IPS DF 19.7 (cell line): ENCODE results near the gene RPL3.

Experiments
- DNase-seq: peaks from one replicate; pipeline ENCODE4 v3.0.0-alpha.2; 2013; ENCODE audit warnings: low read depth, low spot score

The RPL3 gene

GRCh38 chr22:39317084-39317774 is 2.2 kb downstream of the RPL3 start:
- no peak for DNase-seq

- no peak for DNase-seq
Observed at GRCh38 chr22:39316440-39317083, 2.9 kb downstream of the RPL3 start.

- no peak for DNase-seq
Observed at GRCh38 chr22:39315389-39315788, 4.0 kb downstream of the RPL3 start.

- no peak for DNase-seq
Observed at GRCh38 chr22:39314251-39314971, 5.0 kb downstream of the RPL3 start.

- DNase-seq, result no peak
Observed at GRCh38 chr22:39313258-39314001, 6.0 kb downstream of the RPL3 start.

GRCh38 chr22:39312410-39312809 is 7.0 kb downstream of the RPL3 start:
- DNase-seq, result no peak

- DNase-seq, result no peak
Observed at GRCh38 chr22:39311592-39312400, 7.6 kb downstream of the RPL3 start.

- no peak for DNase-seq
Observed at GRCh38 chr22:39309881-39310714, 9.3 kb downstream of the RPL3 start.

- DNase-seq, result no peak
Observed at GRCh38 chr22:39309364-39309861, 10.0 kb downstream of the RPL3 start.

- DNase-seq, result no peak
Observed at GRCh38 chr22:39308614-39309363, 10.6 kb downstream of the RPL3 start.

- DNase-seq, result no peak
Observed at GRCh38 chr22:39306456-39307361, 12.7 kb downstream of the RPL3 start.

- no peak for DNase-seq
Observed at GRCh38 chr22:39303892-39304671, 15.3 kb downstream of the RPL3 start.

GRCh38 chr22:39303358-39303757 is 16.1 kb downstream of the RPL3 start:
- DNase-seq, result no peak

GRCh38 chr22:39302431-39302960 is 16.9 kb downstream of the RPL3 start:
- DNase-seq, result no peak

GRCh38 chr22:39301926-39302325 is 17.5 kb downstream of the RPL3 start:
- DNase-seq, result no peak

- no peak for DNase-seq
Observed at GRCh38 chr22:39301108-39301507, 18.3 kb downstream of the RPL3 start.

GRCh38 chr22:39300186-39300830 is 19.1 kb downstream of the RPL3 start:
- no peak for DNase-seq
